Measurements from ENCODE around the gene AZI2.
A peak's percentile ranks its signal among the peaks of the same experiment; 100 is the strongest.

Gene AZI2

DNA sequence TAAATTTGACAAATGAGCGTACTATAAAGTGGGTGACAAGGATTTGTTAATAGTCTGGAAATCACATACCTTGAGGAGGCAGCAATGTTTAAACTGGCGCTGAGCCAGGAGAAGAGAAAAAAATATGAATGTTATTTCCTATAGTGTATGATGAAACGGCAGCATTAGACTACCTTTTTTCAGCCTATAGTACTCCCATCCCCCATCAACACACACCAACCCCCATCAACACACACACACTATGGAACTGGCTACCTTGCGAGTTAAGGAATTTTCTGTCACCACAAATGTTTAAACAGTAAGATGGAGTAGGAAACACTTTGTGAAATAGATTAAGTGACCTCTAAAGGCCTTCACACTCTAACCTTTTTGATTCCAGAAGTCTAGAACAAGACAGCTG lies 46.9 kb downstream of the AZI2 start:
- no peak for DNase-seq (ENCODE audit: low spot score)

DNA sequence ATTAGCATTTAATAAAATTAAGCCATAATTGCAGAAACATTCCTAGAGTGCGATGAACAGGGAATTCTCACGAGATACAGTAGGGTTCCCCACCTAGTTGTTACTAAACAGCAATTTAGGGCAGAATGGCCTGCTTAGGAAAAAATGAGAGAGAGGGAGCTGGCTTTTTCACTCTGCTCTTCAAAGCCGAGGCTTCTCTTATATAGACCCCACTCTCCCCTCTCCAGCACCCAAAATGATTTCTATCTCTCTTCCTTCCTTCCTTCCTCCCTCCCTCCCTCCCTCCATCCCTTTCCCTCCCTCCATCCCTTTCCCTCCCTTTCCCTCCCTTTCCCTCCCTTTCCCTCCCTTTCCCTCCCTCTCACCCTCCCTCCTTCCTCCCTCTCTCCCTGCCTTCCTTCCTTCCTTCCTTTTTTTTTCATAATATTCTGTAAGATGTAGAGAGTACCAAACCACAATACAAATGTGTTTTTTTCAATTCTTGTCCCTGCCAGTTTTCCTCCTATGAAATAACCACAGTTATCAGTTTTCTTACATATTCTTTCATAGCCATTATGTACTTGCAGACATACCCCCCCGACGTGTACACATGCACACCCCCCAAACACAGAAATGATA lies 48.2 kb downstream of the AZI2 start:
- no peak for DNase-seq (ENCODE audit: low spot score)

DNA sequence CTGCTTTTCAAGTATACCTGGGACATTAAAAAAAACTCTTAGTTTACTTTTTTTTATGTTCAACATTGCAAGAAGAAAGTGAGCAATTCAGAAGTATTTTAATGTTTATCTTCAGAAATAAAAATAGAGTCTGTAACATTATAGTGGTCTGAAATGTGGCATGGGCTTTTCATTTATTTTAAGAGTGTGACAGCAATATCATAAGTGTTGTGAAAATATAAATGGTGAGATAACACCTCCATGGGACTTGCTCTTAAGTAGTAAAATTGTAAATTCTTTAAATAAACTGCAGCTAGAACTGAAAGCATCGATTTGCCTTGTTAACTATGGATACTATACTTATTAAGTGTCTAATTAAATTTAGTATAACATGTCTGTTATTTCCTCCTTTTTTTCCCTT lies 48.9 kb downstream of the AZI2 start:
- no peak for DNase-seq (ENCODE audit: low spot score)

DNA sequence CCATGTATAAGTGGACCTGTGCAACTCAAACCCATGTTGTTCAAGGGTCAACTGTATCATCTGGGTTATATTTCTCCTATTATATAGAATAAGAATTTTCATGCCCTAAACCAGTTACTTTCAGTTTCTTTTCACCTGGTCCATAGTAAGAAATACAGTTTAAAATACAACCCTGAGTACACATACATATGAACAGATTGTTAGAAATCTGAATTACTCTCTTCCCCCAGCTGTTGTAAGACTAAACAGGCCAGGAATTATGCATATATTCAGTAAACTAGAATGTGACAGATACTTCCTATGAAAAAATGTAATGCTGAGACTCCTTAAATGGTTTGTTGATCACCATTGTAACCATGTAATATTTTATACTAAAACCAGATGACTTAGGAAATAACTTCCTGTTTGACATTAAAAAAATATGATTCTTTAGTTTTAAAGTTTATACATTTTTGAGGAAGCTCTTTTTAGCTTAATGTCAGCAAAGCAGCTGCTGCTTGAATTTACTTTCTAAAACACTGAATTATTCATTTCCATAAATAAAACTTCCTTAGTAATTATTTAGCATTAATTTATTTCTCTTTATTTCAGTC lies 52.6 kb downstream of the AZI2 start:
- DNase-seq (ENCODE audit: low spot score), result no peak

DNA sequence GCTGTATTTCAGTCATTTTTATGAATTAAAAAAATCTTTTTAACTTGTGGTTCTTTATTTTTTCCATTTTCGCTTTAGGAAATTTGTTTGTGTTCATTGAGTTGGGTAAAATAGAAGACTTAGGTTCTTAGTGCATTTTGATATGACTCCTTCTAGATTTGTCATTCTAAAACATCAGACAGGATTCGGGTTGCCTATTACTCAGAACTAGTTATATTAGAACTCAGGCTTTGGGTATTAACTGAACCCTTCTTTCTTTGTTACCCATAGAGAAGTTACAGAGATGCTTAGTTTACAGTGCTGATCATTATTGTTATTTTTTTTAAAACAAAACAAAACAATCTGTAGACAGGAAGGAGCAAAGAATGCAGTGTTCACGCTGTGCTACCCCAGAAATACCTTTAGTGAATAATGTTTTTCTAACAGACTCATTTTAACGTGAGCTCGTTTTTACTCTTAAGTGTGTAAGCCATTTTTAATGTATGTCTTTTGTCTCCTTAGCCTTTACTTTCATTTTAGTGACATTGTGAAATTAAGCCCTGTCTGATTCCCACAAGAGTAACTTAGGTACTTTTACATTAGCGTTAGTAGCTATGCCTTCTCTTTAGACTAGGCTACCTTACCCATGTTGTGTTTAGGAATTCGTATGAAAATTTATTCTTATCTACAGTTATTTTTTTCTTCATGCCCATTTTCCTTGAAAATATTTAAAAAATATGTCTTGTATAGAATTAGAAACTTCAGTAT lies 53.8 kb downstream of the AZI2 start:
- DNase-seq (ENCODE audit: low spot score), result no peak

DNA sequence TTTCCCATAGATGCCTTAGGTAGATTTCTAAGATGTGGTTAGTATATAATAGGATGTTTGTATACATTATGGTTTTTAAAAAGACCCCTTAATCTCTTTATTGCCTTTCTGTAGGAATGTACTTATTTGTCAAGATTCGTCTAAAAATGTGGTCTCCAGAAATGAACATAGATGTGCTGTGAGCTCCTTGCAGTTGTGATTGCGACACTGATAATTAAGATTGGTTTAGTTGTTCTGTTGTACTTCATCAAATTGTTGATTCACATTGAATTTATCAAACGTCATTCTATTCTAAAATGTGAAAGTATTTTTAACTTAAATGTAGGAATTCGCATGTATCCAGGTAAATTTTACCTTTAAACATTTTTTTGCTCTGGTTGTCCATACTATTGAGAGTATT lies 56.0 kb downstream of the AZI2 start:
- DNase-seq (ENCODE audit: low spot score), result no peak

DNA sequence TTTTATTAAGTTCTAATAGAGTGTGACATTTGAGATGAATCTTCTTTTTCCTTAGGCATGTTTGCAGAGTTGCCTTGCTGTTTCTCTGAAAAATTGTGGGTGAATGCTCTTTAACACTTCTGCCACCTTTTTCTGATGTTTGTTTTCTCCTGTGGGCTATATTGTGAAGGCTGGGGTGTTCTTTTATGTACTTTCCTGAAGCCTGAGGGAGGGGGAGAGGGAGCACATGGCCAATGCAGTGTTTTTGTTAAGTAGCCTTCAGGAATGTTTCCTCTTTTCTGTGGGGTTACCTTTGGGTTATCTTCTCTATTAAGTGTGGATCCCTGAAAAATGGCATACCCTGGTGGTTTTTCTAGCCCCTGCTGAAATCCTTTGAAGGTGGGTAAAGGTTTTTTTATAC lies 57.0 kb downstream of the AZI2 start:
- DNase-seq (ENCODE audit: low spot score), result no peak

DNA sequence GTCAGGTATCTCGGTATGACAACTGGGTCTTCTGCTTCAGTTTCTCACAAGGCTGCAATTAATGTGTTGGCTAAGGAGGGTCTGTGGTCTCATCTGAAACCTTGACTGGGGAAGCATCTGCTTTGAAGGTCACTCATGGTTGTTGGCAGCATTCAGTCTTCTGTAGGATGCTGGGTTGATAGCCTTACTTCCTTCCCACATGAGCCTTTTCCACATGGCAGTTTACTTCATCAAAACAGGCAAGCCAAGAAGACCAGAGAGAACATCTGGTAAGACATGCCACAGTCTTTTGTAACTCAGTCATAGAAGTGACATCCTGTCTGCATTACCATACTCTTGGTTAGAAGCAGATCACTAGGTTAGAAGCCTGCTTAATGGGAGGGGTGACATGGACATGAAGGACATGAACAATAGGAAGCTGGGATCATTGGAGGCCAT lies 57.7 kb downstream of the AZI2 start:
- DNase-seq (ENCODE audit: low spot score), result no peak

DNA sequence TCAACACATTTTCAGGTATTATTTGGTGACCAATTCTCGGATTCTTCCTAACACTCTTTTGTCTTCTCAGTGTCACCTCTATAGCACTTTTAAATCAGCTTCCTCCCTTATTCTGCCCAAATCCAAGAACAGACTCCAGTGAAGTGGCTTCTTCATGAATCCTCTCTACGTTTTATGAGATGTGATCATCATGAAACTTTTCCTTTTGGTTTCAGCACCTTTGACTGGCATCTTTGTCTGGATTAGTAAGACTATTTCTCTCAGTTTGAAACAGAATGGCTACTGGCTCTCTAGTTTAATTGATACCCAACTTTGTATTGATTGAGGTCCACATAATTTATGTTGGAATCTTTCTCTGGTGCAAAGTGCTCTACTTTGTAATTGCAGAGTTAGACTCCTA lies 61.6 kb downstream of the AZI2 start:
- DNase-seq (ENCODE audit: low spot score), result no peak

DNA sequence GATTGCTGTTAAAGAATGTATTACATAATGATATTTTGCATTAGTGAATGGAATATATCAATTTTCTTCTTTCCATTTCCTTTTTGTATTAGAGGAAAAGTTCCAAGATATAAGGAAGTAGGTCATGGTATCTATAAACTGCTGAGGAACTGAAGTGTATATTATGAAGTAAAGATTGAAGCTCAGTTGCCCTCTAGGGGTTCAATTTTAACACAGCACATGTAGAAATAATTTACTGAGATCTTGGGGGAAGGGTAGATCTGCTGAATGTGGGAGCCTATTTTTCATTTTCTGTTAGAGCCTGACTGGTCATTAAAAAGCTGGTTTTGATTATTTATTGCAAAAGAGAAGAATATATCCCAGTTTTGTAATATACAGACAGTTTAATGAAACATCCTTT lies 62.0 kb downstream of the AZI2 start:
- peak; percentile 26 for DNase-seq (ENCODE audit: low spot score)

DNA sequence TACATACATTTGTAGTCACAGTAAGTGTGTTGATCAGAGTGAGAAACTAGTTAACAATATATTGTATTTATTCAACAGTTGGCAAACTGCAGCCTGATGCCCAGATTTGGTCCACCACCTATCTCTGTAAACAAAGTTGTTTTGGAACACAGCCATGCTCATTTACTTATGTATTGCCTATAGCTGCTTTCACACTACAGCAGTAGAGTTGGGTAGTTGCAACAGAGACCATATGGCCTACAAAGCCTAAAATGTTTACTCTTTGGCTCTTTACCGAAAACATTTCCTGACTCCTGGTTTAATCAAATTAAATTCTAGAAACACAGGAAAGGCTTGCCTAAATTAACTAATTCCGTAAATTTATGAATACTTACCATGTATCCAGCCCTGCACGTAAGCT lies 67.8 kb downstream of the AZI2 start:
- no peak for DNase-seq (ENCODE audit: low spot score)

DNA sequence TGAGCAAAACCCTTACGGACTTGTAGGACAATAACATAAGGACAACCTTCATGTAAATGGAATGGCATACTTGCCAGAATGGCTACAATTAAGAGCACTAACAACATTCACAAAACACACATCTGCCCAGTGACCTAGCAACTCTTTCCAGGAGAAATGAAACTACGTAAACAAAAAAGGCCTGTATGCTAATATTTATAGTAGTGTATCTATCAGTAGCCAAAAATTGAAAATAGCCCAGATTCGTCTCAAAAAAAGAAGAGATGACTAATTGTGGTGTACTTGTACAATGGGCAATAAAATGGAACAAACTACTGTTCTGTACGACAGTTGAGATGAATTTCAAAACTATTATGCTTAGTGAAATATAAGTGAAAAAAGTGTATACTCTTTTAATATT lies 68.9 kb downstream of the AZI2 start:
- DNase-seq (ENCODE audit: low spot score), result no peak

DNA sequence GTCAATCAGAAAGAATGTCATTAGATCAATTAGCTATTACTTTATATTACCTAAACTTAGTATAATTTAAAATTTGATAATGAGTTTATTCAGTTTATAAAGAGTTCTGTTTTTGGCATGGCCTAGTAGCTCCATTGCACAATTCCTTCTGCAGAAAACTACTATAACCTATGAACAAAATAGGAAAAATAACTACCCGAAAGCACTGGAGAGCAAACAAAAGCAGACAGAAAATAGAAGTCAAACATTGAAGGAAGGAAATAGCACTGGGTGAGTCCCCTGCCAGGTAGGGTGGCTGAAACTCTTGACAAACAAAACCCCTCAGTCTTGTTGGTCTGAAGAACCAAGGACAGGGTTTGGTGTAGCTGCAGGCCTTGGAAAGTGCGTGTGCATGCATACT lies 69.7 kb downstream of the AZI2 start:
- DNase-seq (ENCODE audit: low spot score), result no peak

DNA sequence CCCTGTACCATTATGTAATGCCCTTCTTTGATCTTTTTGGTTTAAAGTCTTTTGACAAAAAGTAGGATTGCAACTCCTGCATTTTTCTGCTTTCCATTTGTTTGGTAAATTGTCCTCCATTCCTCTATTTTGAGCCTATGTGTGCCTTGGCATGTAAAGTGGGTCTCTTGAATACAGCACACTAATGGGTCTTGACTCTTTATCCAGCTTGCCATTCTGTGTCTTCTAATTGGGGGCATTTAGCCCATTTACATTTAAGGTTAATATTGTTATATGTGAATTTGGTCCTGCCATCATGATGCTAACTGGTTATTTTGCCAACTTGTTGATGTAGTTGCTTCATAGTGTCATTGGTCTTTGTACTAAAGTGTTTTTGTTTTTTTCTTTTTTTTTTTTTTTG lies 74.8 kb downstream of the AZI2 start:
- DNase-seq (ENCODE audit: low spot score), result no peak
